Stimulated activated CD4-positive, alpha-beta T cell treated with anti-CD3 and anti-CD28 coated beads, Interleukin-1b, Interleukin-23, amount 100 ng/mL, for 4 hours (primary cell): Measurements from ENCODE around the gene DDX19B.
"Not testable (repeated sequence)": the region's sequence is repeated elsewhere in the genome, so short reads cannot be mapped to it uniquely, and the experiment has no call there.

Experiments
- DNase-seq, 2 donors: peaks; one replicate each; pipeline ENCODE4 v3.0.0-alpha.2; 2020; ENCODE audit warnings: low read depth in 2 of 2

DDX19B gene

GRCh38 chr16:70287304-70287971 is 11.5 kb upstream of the DDX19B start:
- not testable (repeated sequence) for DNase-seq

GRCh38 chr16:70289229-70290094 is 9.5 kb upstream of the DDX19B start, which contains the start of gene AARS1:
AARS1 (minus strand) TSS chr16:70289506; CDS start chr16:70282763, 6,743 bp downstream.
- DNase-seq: peak; percentile 84 to 92

- DNase-seq: no peak
Observed at GRCh38 chr16:70290949-70291519, 8.0 kb upstream of the DDX19B start.

- DNase-seq: not testable (repeated sequence)
Observed at GRCh38 chr16:70292148-70292547, 6.8 kb upstream of the DDX19B start.

- no peak for DNase-seq
Observed at GRCh38 chr16:70294385-70295025, 4.5 kb upstream of the DDX19B start.

- no peak for DNase-seq
Observed at GRCh38 chr16:70295634-70296033, 3.4 kb upstream of the DDX19B start.

GRCh38 chr16:70301121-70301520 is 2.1 kb downstream of the DDX19B start:
- no peak for DNase-seq

- no peak for DNase-seq
Observed at GRCh38 chr16:70302745-70303144, 3.8 kb downstream of the DDX19B start.

GRCh38 chr16:70304892-70305448 is 6.0 kb downstream of the DDX19B start:
- no peak for DNase-seq

GRCh38 chr16:70306880-70307279 is 7.9 kb downstream of the DDX19B start:
- DNase-seq: no peak

- DNase-seq: not testable (repeated sequence)
Observed at GRCh38 chr16:70307726-70308125, 8.7 kb downstream of the DDX19B start.

GRCh38 chr16:70320121-70320520 is 21.1 kb downstream of the DDX19B start:
- no peak for DNase-seq

- no peak for DNase-seq
Observed at GRCh38 chr16:70324998-70325747, 26.2 kb downstream of the DDX19B start.

GRCh38 chr16:70331091-70331490 is 32.1 kb downstream of the DDX19B start:
- no peak for DNase-seq

- DNase-seq: no peak
Observed at GRCh38 chr16:70331588-70332358, 32.8 kb downstream of the DDX19B start.

GRCh38 chr16:70332728-70333127 is 33.7 kb downstream of the DDX19B start:
- DNase-seq: not testable (repeated sequence)

GRCh38 chr16:70337814-70338213 is 38.8 kb downstream of the DDX19B start:
- DNase-seq: no peak

GRCh38 chr16:70341600-70341999 is 42.6 kb downstream of the DDX19B start:
- no peak for DNase-seq

- no peak for DNase-seq
Observed at GRCh38 chr16:70342016-70342415, 43.0 kb downstream of the DDX19B start.

- DNase-seq: no peak
Observed at GRCh38 chr16:70345840-70346239, 46.9 kb downstream of the DDX19B start.
